GM18507 (cell line): ENCODE data around the gene KCNQ5.
A peak's percentile ranks its signal among the peaks of the same experiment; 100 is the strongest.

Source experiments
- DNase-seq: peaks from one replicate; pipeline ENCODE4 v3.0.0; 2011; ENCODE audit warnings: low read depth; ENCODE audit not compliant: insufficient read length; ENCODE audit errors: extremely low spot score
- FAIRE-seq: peaks from 2 replicates; lab custom pipeline; 2011; peaks lifted over from hg19 to GRCh38; lab: Jason Lieb, UNC

Gene KCNQ5

GRCh38 chr6:73121421-73121993, 499.6 kb downstream of the KCNQ5 start:
- DNase-seq: no peak
- no peak for FAIRE-seq

- no peak for FAIRE-seq
- no peak for DNase-seq
These were observed 501.9 kb downstream of the KCNQ5 start for GRCh38 chr6:73123632-73124329.

- FAIRE-seq: peak; percentile 93
- DNase-seq: peak; percentile 37
These were observed 508.0 kb downstream of the KCNQ5 start for GRCh38 chr6:73129653-73130443.

- DNase-seq: no peak
- no peak for FAIRE-seq
These were observed 509.8 kb downstream of the KCNQ5 start for GRCh38 chr6:73131706-73132105.

DNA sequence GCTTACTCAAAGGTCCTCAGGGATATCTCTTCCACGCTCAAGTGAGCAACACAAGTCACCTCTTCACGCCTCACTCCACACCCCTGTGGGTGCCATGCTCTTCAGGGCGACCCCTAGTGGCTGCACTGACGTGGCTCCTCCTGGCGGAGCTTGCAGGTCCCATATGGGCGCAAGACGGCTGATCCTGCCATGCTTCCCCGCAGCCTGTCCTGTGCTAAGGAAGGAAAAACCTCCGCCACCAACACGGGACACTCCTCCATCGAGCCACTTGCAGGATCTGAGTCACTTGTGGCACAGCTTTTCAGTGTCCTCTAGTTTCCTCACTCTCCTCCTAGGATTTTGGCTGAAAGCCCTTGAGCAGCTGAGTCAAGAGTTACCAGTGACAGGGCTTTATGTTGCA, 512.7 kb downstream of the KCNQ5 start:
- FAIRE-seq: peak; percentile 38

GRCh38 chr6:73139681-73140383, 518.0 kb downstream of the KCNQ5 start:
- FAIRE-seq (peak; percentile 63), DNase-seq (no peak)

More for the DNA sequence above, 512.7 kb downstream of the KCNQ5 start:
- DNase-seq: no peak

DNA sequence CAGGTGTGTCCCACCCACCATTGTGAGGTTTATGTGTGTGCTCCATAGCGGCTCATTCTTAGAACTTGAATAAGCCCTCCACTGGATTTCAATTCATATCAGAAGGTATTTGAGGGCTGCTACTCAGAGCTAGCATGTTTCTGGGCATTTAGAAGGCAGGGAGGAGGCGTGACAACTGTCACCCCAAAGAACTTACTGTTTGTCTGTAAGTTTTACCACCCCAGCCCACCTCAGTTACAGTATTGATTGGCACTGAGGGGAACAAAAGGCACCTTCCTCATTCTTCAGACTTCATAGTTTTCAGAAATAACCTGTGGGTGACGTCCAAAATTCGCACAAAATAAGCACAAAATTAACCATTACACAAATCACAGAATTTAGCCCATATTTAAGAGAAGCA, 521.7 kb downstream of the KCNQ5 start:
- DNase-seq: no peak
- no peak for FAIRE-seq

GRCh38 chr6:73144516-73144915, 522.7 kb downstream of the KCNQ5 start:
- FAIRE-seq (no peak), DNase-seq (no peak)

GRCh38 chr6:73145690-73146089, 523.8 kb downstream of the KCNQ5 start:
- DNase-seq (no peak), FAIRE-seq (peak; percentile 74)

DNA sequence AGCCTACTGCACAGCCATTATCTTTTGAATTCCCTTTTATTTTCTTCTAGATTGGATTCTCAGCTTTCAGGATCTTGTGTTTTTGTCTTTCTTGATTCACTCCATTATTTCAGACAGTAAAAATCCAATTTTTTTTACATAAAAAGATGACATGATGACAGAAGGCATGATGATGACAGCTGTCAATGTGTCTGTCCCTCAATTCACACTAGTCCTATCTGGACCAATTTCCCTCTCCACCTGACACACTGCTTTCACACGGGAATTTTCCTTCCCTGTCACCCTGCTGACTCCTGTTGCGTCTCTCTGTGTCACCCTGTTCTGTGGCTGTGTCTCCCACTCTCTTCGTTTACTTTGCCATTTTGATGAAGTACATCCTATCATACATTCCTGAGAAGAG, 529.9 kb downstream of the KCNQ5 start:
- DNase-seq (no peak), FAIRE-seq (no peak)

- DNase-seq (no peak), FAIRE-seq (peak; percentile 46)
These were observed 530.7 kb downstream of the KCNQ5 start for GRCh38 chr6:73152556-73152955.

DNA sequence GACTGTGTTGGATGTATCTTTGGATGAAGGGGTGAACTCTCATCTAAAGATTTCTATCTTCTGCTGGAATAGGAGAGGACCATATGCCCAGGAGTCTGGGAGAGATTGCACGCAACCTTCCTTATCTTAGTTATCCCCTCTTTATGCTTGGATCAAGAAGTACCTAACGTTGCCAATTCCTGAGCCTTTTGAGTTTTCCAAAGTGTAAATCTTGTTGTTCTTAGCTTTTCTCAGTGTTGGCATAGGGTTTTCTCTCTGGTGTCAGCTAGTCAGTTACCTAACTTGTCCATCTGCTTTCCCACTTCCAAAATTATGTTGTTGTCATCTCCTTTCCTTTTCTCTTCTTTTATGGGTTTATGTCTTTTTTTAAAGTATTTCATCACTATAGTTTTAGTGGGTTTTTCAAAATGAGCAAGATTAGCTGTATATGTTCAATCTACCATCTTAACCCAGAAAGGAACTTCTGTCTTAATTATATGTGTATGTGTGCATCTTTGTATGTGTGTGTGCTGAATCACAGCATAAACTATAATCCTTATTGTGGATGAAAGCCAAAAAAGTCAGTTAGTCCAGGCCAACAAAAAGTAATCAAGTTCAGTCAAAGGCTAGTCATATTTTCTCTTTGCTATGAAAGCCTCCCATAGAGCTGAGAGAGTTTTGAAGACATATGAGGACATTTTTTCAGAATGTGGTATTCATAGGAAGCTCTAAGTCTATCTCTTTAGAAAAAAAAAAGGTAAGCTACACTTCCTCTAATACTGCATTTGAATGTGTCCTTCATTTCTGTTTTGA, 531.3 kb downstream of the KCNQ5 start:
- FAIRE-seq (no peak), DNase-seq (no peak)

GRCh38 chr6:73156793-73157767, 535.2 kb downstream of the KCNQ5 start:
- DNase-seq (no peak), FAIRE-seq (no peak)

GRCh38 chr6:73157870-73158269, 536.0 kb downstream of the KCNQ5 start:
- FAIRE-seq: no peak
- DNase-seq: no peak

GRCh38 chr6:73169111-73169510, 547.2 kb downstream of the KCNQ5 start:
- no peak for FAIRE-seq
- DNase-seq: no peak

GRCh38 chr6:73169633-73170032, 547.8 kb downstream of the KCNQ5 start:
- no peak for FAIRE-seq

DNA sequence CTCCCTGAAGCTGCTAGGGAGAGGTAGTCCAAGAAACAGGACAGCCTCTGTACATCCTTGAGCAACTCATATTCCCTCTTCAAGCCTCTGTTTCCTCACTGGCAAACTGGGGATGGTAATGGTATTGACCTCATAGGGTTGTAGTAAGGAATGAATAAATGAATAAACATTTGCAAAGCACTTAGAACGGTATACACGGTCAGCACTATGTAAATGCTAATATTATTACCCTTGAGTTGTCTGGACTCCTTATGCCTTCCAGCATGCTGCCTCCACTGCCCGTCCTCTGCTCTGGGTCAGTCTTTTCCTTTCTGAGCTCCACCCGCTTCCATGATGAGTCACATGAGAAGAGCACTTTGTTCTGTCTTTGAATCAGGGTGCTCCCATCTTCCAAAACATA, 552.8 kb downstream of the KCNQ5 start:
- FAIRE-seq: no peak
- DNase-seq: no peak

More at GRCh38 chr6:73169633-73170032, 547.8 kb downstream of the KCNQ5 start:
- DNase-seq: no peak

GRCh38 chr6:73176057-73176456, 554.2 kb downstream of the KCNQ5 start:
- DNase-seq: no peak
- peak; percentile 55 for FAIRE-seq
